Stimulated activated CD8-positive, alpha-beta memory T cell treated with anti-CD3 and anti-CD28 coated beads, Interleukin-12 subunit alpha, Interleukin-12 subunit beta, amount 100 ng/mL, for 4 hours (primary cell): Measurements from ENCODE around the gene CCDC57.

Experiments used
- DNase-seq: peaks from one replicate; pipeline ENCODE4 v3.0.0-alpha.2; 2020; ENCODE audit warnings: low read depth

CCDC57 gene

GRCh38 chr17:82235775-82236141 lies 23.1 kb upstream of the CCDC57 start:
- DNase-seq: no peak

GRCh38 chr17:82235056-82235774 lies 22.6 kb upstream of the CCDC57 start:
- DNase-seq: no peak

- DNase-seq: no peak
These were observed 21.8 kb upstream of the CCDC57 start for GRCh38 chr17:82234211-82235055.

- no peak for DNase-seq
These were observed 20.5 kb upstream of the CCDC57 start for GRCh38 chr17:82232876-82233785.

- DNase-seq: no peak
These were observed 19.7 kb upstream of the CCDC57 start for GRCh38 chr17:82232322-82232820.

- no peak for DNase-seq
These were observed 19.1 kb upstream of the CCDC57 start for GRCh38 chr17:82231562-82232321.

- DNase-seq: no peak
These were observed 18.6 kb upstream of the CCDC57 start for GRCh38 chr17:82231312-82231561.

GRCh38 chr17:82230609-82231311 lies 18.1 kb upstream of the CCDC57 start:
- DNase-seq: peak; percentile 51

- DNase-seq: no peak
These were observed 17.3 kb upstream of the CCDC57 start for GRCh38 chr17:82229698-82230608.

- peak; percentile 66 for DNase-seq
These were observed 16.4 kb upstream of the CCDC57 start, which contains the start of gene SLC16A3 for GRCh38 chr17:82228842-82229697. TSS of gene SLC16A3 (plus strand) at chr17:82229042. CDS start at chr17:82236009, 6,967 bp downstream.

GRCh38 chr17:82228278-82228841 lies 15.7 kb upstream of the CCDC57 start:
- DNase-seq: peak; percentile 43

- no peak for DNase-seq
These were observed 15.1 kb upstream of the CCDC57 start for GRCh38 chr17:82227629-82228277.

- DNase-seq: no peak
These were observed 14.4 kb upstream of the CCDC57 start for GRCh38 chr17:82226809-82227628.

GRCh38 chr17:82226146-82226808 lies 13.6 kb upstream of the CCDC57 start:
- no peak for DNase-seq

- DNase-seq: no peak
These were observed 12.9 kb upstream of the CCDC57 start for GRCh38 chr17:82225368-82226029.

- no peak for DNase-seq
These were observed 12.0 kb upstream of the CCDC57 start for GRCh38 chr17:82224666-82225065.
